H1 (cell line): ENCODE measurements around the gene ATP9B. TPM values are rescaled to one million over a fixed set of nuclear protein-coding genes. Genes with fewer than 3 reads are reported as not detected.
A peak's percentile ranks its signal among the peaks of the same experiment; 100 is the strongest.

Experiments used
- CTCF ChIA-PET: fragments of 300-600 bp; sonication (Branson Sonifier 250); formaldehyde crosslinking; loops from one replicate; lab custom pipeline; 2021; ENCODE audit not compliant: partially characterized antibody; lab: Charles Lee
- POLR2A ChIA-PET: fragments of 300-600 bp; sonication (Branson Sonifier 250); formaldehyde crosslinking; loops from one replicate; lab custom pipeline; 2021; ENCODE audit warnings: inconsistent platforms; ENCODE audit not compliant: partially characterized antibody; lab: Charles Lee
- DNase-seq, 2 experiments: peaks; one replicate each; pipeline versions ENCODE4 v3.0.0 to v3.0.0-alpha.2; 2010 to 2022; ENCODE audit warnings: low spot score in 2 of 2, low read depth in 1 of 2, mixed read lengths in 1 of 2
- FAIRE-seq: peaks from 2 replicates; lab custom pipeline; 2011; peaks lifted over from hg19 to GRCh38; lab: Jason Lieb, UNC
- H2AFZ ChIP-seq: 2 replicates; pipeline ENCODE4 v1.8.1; 2012; ENCODE audit warnings: low read length, inconsistent platforms
- H2AK5ac ChIP-seq: 2 replicates; pipeline ENCODE4 v1.6.1; 2013; ENCODE audit warnings: low read depth, low read length
- H2BK120ac ChIP-seq: replicated peaks from 2 replicates; pipeline ENCODE3; 2013; ENCODE audit warnings: low read depth, low read length, inconsistent platforms
- H2BK12ac ChIP-seq: 2 replicates; pipeline ENCODE4 v1.6.1; 2013; ENCODE audit warnings: low read depth, low read length
- H2BK15ac ChIP-seq: 2 replicates; pipeline ENCODE4 v1.6.1; 2013; ENCODE audit warnings: low read length
- H2BK20ac ChIP-seq: 2 replicates; pipeline ENCODE4 v1.6.1; 2013; ENCODE audit warnings: low read length
- H2BK5ac ChIP-seq: 2 replicates; pipeline ENCODE4 v1.6.1; 2013; ENCODE audit warnings: low read depth, low read length
- H3K14ac ChIP-seq: 2 replicates; pipeline ENCODE4 v1.6.1; 2013; ENCODE audit warnings: inconsistent platforms; ENCODE audit not compliant: insufficient read length
- H3K18ac ChIP-seq: 2 replicates; pipeline ENCODE4 v1.6.1; 2013; ENCODE audit warnings: low read length; ENCODE audit errors: extremely low read depth
- H3K23ac ChIP-seq: 2 replicates; pipeline ENCODE4 v1.6.1; 2013; ENCODE audit warnings: inconsistent platforms; ENCODE audit not compliant: insufficient read length
- H3K23me2 ChIP-seq: 2 replicates; pipeline ENCODE4 v1.6.1; 2013; ENCODE audit warnings: low read depth, low read length
- H3K27ac ChIP-seq: 2 replicates; pipeline ENCODE4 v1.6.1; 2011; ENCODE audit warnings: low read depth, low read length, inconsistent platforms
- H3K27me3 ChIP-seq, 4 experiments: replicated peaks in 1 of 4; 1 replicate in 1 of 4; 2 replicates in 3 of 4; pipeline versions ENCODE4 v1.6.1 to v1.8.1; 2011 to 2013; ENCODE audit warnings: low read length in 3 of 4, mild to moderate bottlenecking in 3 of 4, inconsistent platforms in 2 of 4, mixed read lengths in 2 of 4, moderate library complexity in 1 of 4; ENCODE audit not compliant: control insufficient read depth in 3 of 4, insufficient read depth in 3 of 4; ENCODE audit errors: extremely low read depth in 1 of 4
- H3K36me3 ChIP-seq, 4 experiments: 2 replicates each; pipeline versions ENCODE4 v1.6.1 to v1.8.1; 2011 to 2013; ENCODE audit warnings: mild to moderate bottlenecking in 4 of 4, low read length in 3 of 4, moderate library complexity in 2 of 4, control low read depth in 1 of 4, inconsistent platforms in 1 of 4; ENCODE audit not compliant: insufficient read depth in 4 of 4, control insufficient read depth in 2 of 4
- H3K4ac ChIP-seq: replicated peaks from 2 replicates; pipeline ENCODE3; 2013; ENCODE audit warnings: low read length, low read depth, mixed read lengths, inconsistent platforms; ENCODE audit not compliant: insufficient read length
- H3K4me1 ChIP-seq, 4 experiments: replicated peaks in 1 of 4; 1 replicate in 1 of 4; 2 replicates in 3 of 4; pipeline versions ENCODE4 v1.6.1 to v1.8.1; 2011 to 2013; ENCODE audit warnings: low read length in 3 of 4, inconsistent platforms in 2 of 4, mixed read lengths in 1 of 4; ENCODE audit not compliant: insufficient read depth in 4 of 4, control insufficient read depth in 3 of 4
- H3K4me2 ChIP-seq, 2 experiments: 2 replicates each; pipeline versions ENCODE4 v1.6.1 to v1.8.1; 2011 to 2013; ENCODE audit warnings: low read depth in 2 of 2, low read length in 2 of 2, control low read depth in 1 of 2, inconsistent platforms in 1 of 2, mild to moderate bottlenecking in 1 of 2; ENCODE audit not compliant: insufficient read depth in 1 of 2
- H3K4me3 ChIP-seq, 4 experiments: fragments of 200-600, 300-600 bp in 1 of 4; sonication (generic), shearing (Covaris generic), sonication (Bioruptor Twin) in 1 of 4; 2 replicates each; pipeline versions ENCODE4 v1.5.1 to v1.8.1; 2011 to 2016; ENCODE audit warnings: low read length in 4 of 4, low read depth in 3 of 4, control low read depth in 2 of 4, inconsistent platforms in 2 of 4, mild to moderate bottlenecking in 2 of 4, mixed read lengths in 1 of 4, moderate library complexity in 1 of 4; ENCODE audit not compliant: insufficient read depth in 2 of 4; ENCODE audit errors: extremely low read depth in 1 of 4
- H3K56ac ChIP-seq: replicated peaks from 2 replicates; pipeline ENCODE3; 2013; ENCODE audit warnings: low read depth, mild to moderate bottlenecking, mixed read lengths, low read length, inconsistent platforms; ENCODE audit not compliant: insufficient read length
- H3K79me1 ChIP-seq: 2 replicates; pipeline ENCODE4 v1.6.1; 2013; ENCODE audit warnings: low read depth, low read length, control low read depth
- H3K79me2 ChIP-seq, 2 experiments: 2 replicates each; pipeline versions ENCODE4 v1.6.1 to v1.8.1; 2012 to 2013; ENCODE audit warnings: low read length in 2 of 2, mild to moderate bottlenecking in 2 of 2, inconsistent platforms in 1 of 2; ENCODE audit not compliant: insufficient read depth in 2 of 2, control insufficient read depth in 1 of 2
- H3K9ac ChIP-seq, 4 experiments: replicated peaks in 1 of 4; 1 replicate in 1 of 4; 2 replicates in 3 of 4; pipeline versions ENCODE4 v1.6.1 to v1.8.1; 2011 to 2013; ENCODE audit warnings: low read depth in 3 of 4, low read length in 3 of 4, control low read depth in 2 of 4, mild to moderate bottlenecking in 2 of 4, moderate library complexity in 2 of 4, inconsistent platforms in 1 of 4; ENCODE audit errors: extremely low read depth in 1 of 4
- H3K9me3 ChIP-seq, 2 experiments: 2 replicates each; pipeline versions ENCODE4 v1.6.1 to v1.8.1; 2012 to 2013; ENCODE audit warnings: mild to moderate bottlenecking in 2 of 2, moderate library complexity in 2 of 2, control low read depth in 1 of 2, inconsistent platforms in 1 of 2, low read depth in 1 of 2, low read length in 1 of 2, mixed read lengths in 1 of 2; ENCODE audit not compliant: insufficient read depth in 2 of 2
- H4K20me1 ChIP-seq, 2 experiments: replicated peaks in 1 of 2; 2 replicates each; pipeline versions ENCODE3 to v1.8.1; 2011 to 2013; ENCODE audit warnings: inconsistent platforms in 2 of 2, low read length in 2 of 2, mild to moderate bottlenecking in 1 of 2; ENCODE audit not compliant: insufficient read depth in 2 of 2, control insufficient read depth in 1 of 2
- H4K5ac ChIP-seq: 2 replicates; pipeline ENCODE4 v1.6.1; 2013; ENCODE audit warnings: low read length, low read depth, mixed read lengths, inconsistent platforms; ENCODE audit not compliant: insufficient read length
- H4K8ac ChIP-seq: 2 replicates; pipeline ENCODE4 v1.8.0; 2013; ENCODE audit warnings: mild to moderate bottlenecking, moderate library complexity, low read length, inconsistent platforms; ENCODE audit not compliant: insufficient read depth; ENCODE audit errors: extremely low read depth
- H4K91ac ChIP-seq: replicated peaks from 2 replicates; pipeline ENCODE3; 2013; ENCODE audit warnings: low read length, mixed read lengths, inconsistent platforms; ENCODE audit not compliant: insufficient read length
- BRCA1 ChIP-seq: IDR thresholded peaks from 2 replicates; pipeline ENCODE4 v1.6.1; 2012; ENCODE audit warnings: low read depth, low read length, improper control_type of control experiment
- CEBPB ChIP-seq: IDR thresholded peaks from 2 replicates; pipeline ENCODE4 v1.6.1; 2012; ENCODE audit warnings: low read depth, low read length
- CHD1 ChIP-seq: IDR thresholded peaks from 2 replicates; pipeline ENCODE4 v1.6.1; 2012; ENCODE audit warnings: low read depth, low read length, improper control_type of control experiment
- EGR1 ChIP-seq: IDR thresholded peaks from 2 replicates; pipeline ENCODE4 v1.6.1; 2011; ENCODE audit warnings: low read depth, low read length, borderline replicate concordance
- HDAC6 ChIP-seq: IDR thresholded peaks from one replicate; pipeline ENCODE4 v1.7.1; 2012; ENCODE audit warnings: low read depth, mild to moderate bottlenecking, inconsistent platforms, low read length, moderate library complexity
- KDM4A ChIP-seq: IDR thresholded peaks from one replicate; pipeline ENCODE4 v1.7.1; 2012; ENCODE audit warnings: low read depth, mild to moderate bottlenecking, moderate library complexity, low read length, inconsistent platforms; ENCODE audit not compliant: severe bottlenecking
- RFX5 ChIP-seq: IDR thresholded peaks from 2 replicates; pipeline ENCODE4 v1.6.1; 2011; ENCODE audit warnings: low read depth, low read length, improper control_type of control experiment, borderline replicate concordance
- RXRA ChIP-seq: IDR thresholded peaks from 2 replicates; pipeline ENCODE4 v1.6.1; 2011; ENCODE audit warnings: low read depth, mild to moderate bottlenecking, low read length, moderate library complexity; ENCODE audit not compliant: insufficient read depth
- SIRT6 ChIP-seq: IDR thresholded peaks from one replicate; pipeline ENCODE4 v1.7.1; 2012; ENCODE audit warnings: low read length, inconsistent platforms
- TAF1 ChIP-seq: IDR thresholded peaks from 2 replicates; pipeline ENCODE4 v1.6.1; 2011; ENCODE audit warnings: mild to moderate bottlenecking, low read depth, low read length
- TEAD4 ChIP-seq: IDR thresholded peaks from 2 replicates; pipeline ENCODE4 v1.6.1; 2012; ENCODE audit warnings: low read depth, low read length, inconsistent platforms, mixed read lengths
- WGBS, 2 experiments: shearing (Covaris generic) in 1 of 2; methylation state at CpG; one replicate each; pipeline versions ENCODE4 v1.1.6 to v1.1.7; 2013 to 2015; ENCODE audit warnings: low lambda C conversion rate in 2 of 2, mixed read lengths in 2 of 2, inconsistent platforms in 1 of 2, low coverage in 1 of 2, missing lambda C conversion rate in 1 of 2; ENCODE audit not compliant: insufficient replicate concordance in 2 of 2, insufficient coverage in 1 of 2, insufficient read length in 1 of 2; ENCODE audit errors: extremely low coverage in 1 of 2, missing lambda C conversion rate in 1 of 2; 5-methylcytosine and 5-hydroxymethylcytosine counted together
- polyA plus RNA-seq, 7 experiments: library from polyadenylated mRNA; depleted of rRNA in 3 of 7; stranded (reverse) in 5 of 7; unstranded in 2 of 7; fragments of >200 nt in 5 of 7; fragments of 200-250 nt in 2 of 7; gene quantifications; 1 replicate in 5 of 7; 2 replicates in 1 of 7; 4 replicates in 1 of 7; pipeline versions ENCODE4 v1.2.1 to v1.2.3, GENCODE V29; 2011 to 2013; ENCODE audit warnings: missing spikeins in 2 of 7, mixed read lengths in 2 of 7
- total RNA-seq: library from RNA; stranded (reverse); fragmentation: NEBNext Ultra II Directional; extraction: Animal tissue kit (Norgen Biotek cat#: 25700); gene quantifications from 2 replicates; pipeline ENCODE4 v1.2.1, GENCODE V29; 2021
- TF ChIP-seq, protein P1 (sequence below): IDR thresholded peaks from 2 replicates; pipeline ENCODE4 v1.6.1; 2012; ENCODE audit warnings: inconsistent platforms

The ATP9B gene
- total and polyA plus RNA-seq, 2 of the 8 experiments (the other 6 are each of a cell fraction or from before 2014, with no cell fraction given), result 15.1 to 21.7 TPM

DNA sequence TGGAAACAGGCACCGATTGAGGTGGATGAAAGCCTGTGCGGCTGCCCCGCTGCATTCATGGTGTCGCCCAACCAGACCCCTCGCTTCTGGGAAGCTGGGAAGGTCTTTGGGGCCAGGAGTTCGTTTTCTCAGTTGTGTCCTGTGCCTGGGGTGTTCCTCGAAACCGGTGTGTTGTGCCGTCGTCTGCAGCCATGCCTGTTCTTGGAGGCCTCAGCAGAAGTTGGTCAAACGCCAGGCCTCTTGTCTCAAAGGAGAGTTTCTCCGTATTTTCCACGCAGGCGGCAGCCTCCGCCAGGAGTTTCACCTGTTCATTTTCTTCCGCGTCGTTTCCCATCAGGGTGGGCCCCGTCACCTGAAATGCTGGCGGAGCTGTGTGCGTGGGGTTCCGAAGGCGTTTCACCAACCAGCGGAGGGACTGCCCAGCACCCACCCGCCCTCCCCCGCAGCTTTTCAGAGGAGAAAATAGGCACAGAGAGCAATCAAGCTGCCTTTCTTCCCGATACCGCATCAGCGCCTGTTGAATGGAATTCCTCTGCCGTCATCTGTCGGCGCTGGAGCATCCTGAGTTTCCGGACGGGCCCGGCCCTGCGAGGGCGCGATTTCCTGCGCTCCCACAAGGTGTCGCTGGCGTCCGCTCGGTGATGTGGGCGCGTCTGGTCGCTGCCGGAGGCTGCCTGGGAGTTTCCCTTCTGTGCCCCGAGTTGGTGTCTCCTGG is 309.5 kb downstream of the ATP9B start:
- Histone ChIP-seq H4K5ac (no peak overlapping the region), H2AFZ (no peak overlapping the region; the same call in 1 of the 2 replicates), H2BK5ac (no peak overlapping the region), H2BK15ac (no peak overlapping the region), H3K56ac (no peak overlapping the region), H3K23ac (no peak overlapping the region), H3K4ac (no peak overlapping the region), H2BK120ac (no peak overlapping the region), H3K4me1 (peaks cover 0 to 6% (median 2%) of the 10 kb centered on the region in 4 experiments; a peak in 2 of 7 replicates), H3K79me2 (no peaks in the 10 kb centered on the region), H3K36me3 (no peaks in the 10 kb centered on the region; a peak in 1 of 8 replicates), H4K91ac (no peak overlapping the region), H3K18ac (no peak overlapping the region; the same call in 1 of the 2 replicates), H4K20me1 (peaks cover 0 to 3% of the 10 kb centered on the region in 2 experiments), H3K79me1 (no peaks in the 10 kb centered on the region), H3K23me2 (no peaks in the 10 kb centered on the region), H3K4me2 (peak overlapping the region; percentile 0 to 54; a peak in 3 of 4 replicates), H3K9me3 (no peaks in the 10 kb centered on the region; a peak in 1 of 4 replicates), H3K27me3 (no peaks in the 10 kb centered on the region; a peak in 1 of 7 replicates), H2BK12ac (0 out of 2 replicates have a peak overlapping the region, but pooled peaks have one; percentile 75), H3K27ac (no peak overlapping the region), H3K9ac (0 out of 7 replicates have a peak overlapping the region, but pooled peaks of 2 of the 4 experiments have one; percentile 15 to 26), H4K8ac (peak overlapping the region; percentile 87; the same call in 1 of the 2 replicates), H3K4me3 (peak overlapping the region in 2 of 4 experiments; percentile 10 to 27; a peak in 2 of 8 replicates), H2AK5ac (no peak overlapping the region), H3K14ac (no peak overlapping the region), H2BK20ac (no peak overlapping the region)
- FAIRE-seq, result peak; percentile 80
- CTCF ChIA-PET, result interaction anchor here (0.7 to 9.7 kb wide), 34 partner anchors 13 to 282 kb away, joined by 3 to 124 read pairs (median 4); partner anchors contain the start of gene NFATC1
- POLR2A ChIA-PET, result interaction anchor here (1.1 kb wide), 1 partner anchor 134 kb away, joined by 3 read pairs; no protein-coding TSS in a partner anchor
- 39% methylated on average over 43 of the region's 48 CpGs; no CpG with 5 or more reads in 1 of the 2 experiments for WGBS, 2 experiments
- DNase-seq, result peak; percentile 66 to 99
- peak; percentile 37; the same call in 1 of the 2 replicates for TF ChIP-seq TAF1
- TF ChIP-seq CEBPB, result no peak
- no peak for TF ChIP-seq SIRT6
- peak; percentile 66; the same call in 1 of the 2 replicates for TF ChIP-seq TEAD4
- no peak for TF ChIP-seq CHD1
- TF ChIP-seq HDAC6, result no peak
- TF ChIP-seq RFX5, result no peak
- TF ChIP-seq RXRA, result no peak
- TF ChIP-seq, protein P1, sequence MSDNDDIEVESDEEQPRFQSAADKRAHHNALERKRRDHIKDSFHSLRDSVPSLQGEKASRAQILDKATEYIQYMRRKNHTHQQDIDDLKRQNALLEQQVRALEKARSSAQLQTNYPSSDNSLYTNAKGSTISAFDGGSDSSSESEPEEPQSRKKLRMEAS, result no peak
- TF ChIP-seq EGR1, result no peak
- no peak for TF ChIP-seq BRCA1
- TF ChIP-seq KDM4A, result no peak
